Heart right ventricle (tissue), 16 donors: Measurements from ENCODE around the gene NAGLU. TPM values are rescaled to one million over a fixed set of nuclear protein-coding genes. Genes with fewer than 3 reads are reported as not detected.
A peak's percentile ranks its signal among the peaks of the same experiment; 100 is the strongest.
"Not testable (repeated sequence)": the region's sequence is repeated elsewhere in the genome, so short reads cannot be mapped to it uniquely, and the experiment has no call there.

Source experiments
- ATAC-seq, 8 donors: fragments of 200-7000 bp; cut with Tn5 transposase; one replicate each; pipeline ENCODE4 v1.9.1; 2020; ENCODE audit warnings: mild to moderate bottlenecking in 8 of 8, moderate library complexity in 8 of 8, moderate number of reproducible peaks in 1 of 8
- DNase-seq, 2 donors: peaks; one replicate each; pipeline ENCODE4 v3.0.0-alpha.2; 2020
- H3K27ac ChIP-seq, 10 donors: fragments of 200-600 bp; sonication (generic) in 2 of 10; one replicate each; pipeline versions ENCODE4 v1.5.0 to v1.8.0; 2020 to 2022; ENCODE audit warnings: mild to moderate bottlenecking in 3 of 10
- H3K27me3 ChIP-seq, 7 donors: fragments of 200-600 bp; one replicate each; pipeline ENCODE4 v1.8.0; 2021 to 2022; ENCODE audit warnings: mild to moderate bottlenecking in 2 of 7
- H3K36me3 ChIP-seq, 9 donors: fragments of 200-600 bp; sonication (generic) in 1 of 9; one replicate each; pipeline versions ENCODE4 v1.5.0 to v1.8.0; 2020 to 2022; ENCODE audit warnings: mild to moderate bottlenecking in 2 of 9
- H3K4me1 ChIP-seq, 9 donors: fragments of 200-600 bp; sonication (generic) in 1 of 9; one replicate each; pipeline versions ENCODE4 v1.5.0 to v1.8.0; 2020 to 2022; ENCODE audit warnings: mild to moderate bottlenecking in 4 of 9
- H3K4me3 ChIP-seq, 10 donors: fragments of 200-600 bp; sonication (generic) in 2 of 10; one replicate each; pipeline versions ENCODE4 v1.5.0 to v1.8.0; 2020 to 2022; ENCODE audit warnings: mild to moderate bottlenecking in 7 of 10, moderate library complexity in 2 of 10
- H3K9me3 ChIP-seq, 11 donors: fragments of 200-600 bp in 10 of 11; sonication (generic) in 2 of 11; one replicate each; pipeline versions ENCODE4 v1.5.0 to v1.8.0; 2013 to 2022; ENCODE audit warnings: mild to moderate bottlenecking in 2 of 11, control low read depth in 1 of 11, moderate library complexity in 1 of 11
- WGBS, 2 donors: extraction: QIAGEN DNeasy Blood & Tissue Kit; methylation state at CpG; one replicate each; pipeline ENCODE4 v1.1.7; 2013; ENCODE audit warnings: inconsistent platforms in 1 of 2; 5-methylcytosine and 5-hydroxymethylcytosine counted together
- intact Hi-C, 10 donors: fragments of 100-400 bp; cut with DNase I; formaldehyde crosslinking; loops; one replicate each; pipeline versions ENCODE4 v1.11.1 to v1.14.2; 2022
- polyA plus RNA-seq, 2 donors: library from polyadenylated mRNA; stranded (reverse); fragments of 200-250 nt; gene quantifications; one replicate each; pipeline ENCODE4 v1.2.3, GENCODE V29; 2013
- total RNA-seq, 10 donors: library from RNA; stranded (reverse); fragmentation: NEBNext Ultra II Directional in 3 of 10; extraction: Animal tissue kit (Norgen Biotek cat#: 25700) in 3 of 10; gene quantifications; one replicate each; pipeline versions ENCODE4 v1.2.1 to v1.2.4, GENCODE V29; 2021 to 2023
- TF ChIP-seq, protein P1 (sequence below), 9 donors: fragments of 200-600 bp; sonication (generic) in 2 of 9; IDR thresholded peaks; one replicate each; pipeline versions ENCODE4 v1.5.0 to v1.8.0; 2021 to 2022; ENCODE audit warnings: antibody characterized with exemption in 9 of 9, mild to moderate bottlenecking in 5 of 9, moderate library complexity in 1 of 9
- donor health status: Arrhythmogenic right ventricular cardiomyopathy.
- donor health status: ischemic (EF 13 %, LVEDD 7.1; RV severe dilation, severe dysfunction).
- donor health status: healthy with polysubstance abuse.
- donor health status: DM: no; HTN: yes; CAD: no.
- donor health status: DM: no; HTN: no; CAD: no.
- donor health status: ischemic (EF 25% LVEDD 6.9; RV normal size, moderate dysfunction).
- donor health status: ischemic (EF 25% LVEDD 5.7; RV mildly dilated, moderate dysfunction).
- donor health status: healthy.
- donor health status: DM: yes; HTN: yes; CAD: no.
- donor health status: Ischemic cardiomyopathy.
- donor health status: ischemic (EF 35%, LVEDD 5.7; RV mildly dilated, moderate dysfunction).
- donor health status: nonischemic (EF 11% LVEDD 7.7; RV severe dilation, severe dysfunction).
- donor health status: DM: yes; HTN: yes; CAD: no.
- donor health status: PGD.
- donor health status: ischemic (EF 29% LVEDD 5.4; RV normal size, mild dysfunction).
- donor health status: nonischemic (EF 23%, LVEDD 6.1; RV moderate dilation, normal function).

The NAGLU gene
- total and polyA plus RNA-seq, 12 donors = 6.8 to 18.3 (median 12.7) TPM

DNA sequence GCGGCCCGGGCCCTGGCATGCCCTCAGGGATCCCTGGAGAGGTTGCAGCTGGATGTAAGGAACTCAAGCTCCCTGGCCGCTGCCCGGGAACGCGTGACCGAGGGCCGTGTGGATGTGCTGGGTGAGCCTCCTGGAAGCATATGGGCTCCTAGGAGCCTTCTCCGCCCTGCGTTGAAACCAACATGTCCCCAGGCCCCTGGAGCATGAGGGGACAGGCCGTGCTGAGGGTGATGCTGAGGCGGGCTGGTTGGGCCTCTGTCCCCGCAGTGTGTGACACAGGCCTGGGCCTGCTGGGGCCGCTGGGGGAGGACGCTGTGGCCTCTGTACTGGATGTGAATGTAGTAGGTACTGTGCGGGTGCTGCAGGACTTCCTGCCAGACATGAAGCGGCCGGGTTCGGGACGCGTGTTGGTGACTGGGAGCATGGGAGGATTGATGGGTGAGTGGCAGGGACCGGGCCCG is 11.0 kb downstream of the NAGLU start:
- no peak overlapping the region for H3K4me3 ChIP-seq
- TF ChIP-seq, protein P1, sequence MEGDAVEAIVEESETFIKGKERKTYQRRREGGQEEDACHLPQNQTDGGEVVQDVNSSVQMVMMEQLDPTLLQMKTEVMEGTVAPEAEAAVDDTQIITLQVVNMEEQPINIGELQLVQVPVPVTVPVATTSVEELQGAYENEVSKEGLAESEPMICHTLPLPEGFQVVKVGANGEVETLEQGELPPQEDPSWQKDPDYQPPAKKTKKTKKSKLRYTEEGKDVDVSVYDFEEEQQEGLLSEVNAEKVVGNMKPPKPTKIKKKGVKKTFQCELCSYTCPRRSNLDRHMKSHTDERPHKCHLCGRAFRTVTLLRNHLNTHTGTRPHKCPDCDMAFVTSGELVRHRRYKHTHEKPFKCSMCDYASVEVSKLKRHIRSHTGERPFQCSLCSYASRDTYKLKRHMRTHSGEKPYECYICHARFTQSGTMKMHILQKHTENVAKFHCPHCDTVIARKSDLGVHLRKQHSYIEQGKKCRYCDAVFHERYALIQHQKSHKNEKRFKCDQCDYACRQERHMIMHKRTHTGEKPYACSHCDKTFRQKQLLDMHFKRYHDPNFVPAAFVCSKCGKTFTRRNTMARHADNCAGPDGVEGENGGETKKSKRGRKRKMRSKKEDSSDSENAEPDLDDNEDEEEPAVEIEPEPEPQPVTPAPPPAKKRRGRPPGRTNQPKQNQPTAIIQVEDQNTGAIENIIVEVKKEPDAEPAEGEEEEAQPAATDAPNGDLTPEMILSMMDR (IDR thresholded peaks at IDR 0.05) = no peak
- peaks cover 0 to 35% (median 15%) of the 10 kb centered on the region in 9 donors for H3K36me3 ChIP-seq
- no peaks in the 10 kb centered on the region for H3K9me3 ChIP-seq
- 84 to 87% methylated on average over 23 of the region's 23 CpGs for WGBS, 2 donors
- intact Hi-C loops = no loop called here
- peak in 5 of 8 donors; percentile 5 to 34 (median 13) for ATAC-seq
- H3K27me3 ChIP-seq = peaks cover 0 to 13% (median 0%) of the 10 kb centered on the region in 7 donors
- peak overlapping the region in 2 of 10 donors; percentile 48 to 69 for H3K27ac ChIP-seq
- DNase-seq = no peak
- peaks cover 5 to 24% (median 15%) of the 10 kb centered on the region in 9 donors for H3K4me1 ChIP-seq

DNA sequence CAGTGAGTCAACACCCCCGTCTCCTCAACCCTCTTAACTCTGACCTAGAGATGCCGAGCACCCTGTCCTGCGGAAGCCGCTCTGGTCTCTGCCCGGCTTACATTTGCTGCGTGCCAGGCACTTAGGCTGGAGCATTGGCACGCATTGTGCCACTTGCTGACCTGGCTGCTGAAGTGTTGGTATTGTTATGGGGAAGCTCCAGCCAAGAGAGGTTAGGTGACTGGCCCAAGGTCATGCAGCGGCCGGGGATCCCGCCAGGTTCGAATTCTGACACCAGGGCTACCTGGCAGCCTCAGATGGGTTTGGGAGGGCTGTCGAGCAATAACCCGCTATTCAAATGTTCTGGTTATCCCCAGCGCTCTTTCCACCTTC is 11.6 kb downstream of the NAGLU start:
- Histone ChIP-seq H3K27me3 (peaks cover 0 to 13% (median 0%) of the 10 kb centered on the region in 7 donors), H3K9me3 (no peaks in the 10 kb centered on the region), H3K4me1 (peaks cover 5 to 26% (median 15%) of the 10 kb centered on the region in 9 donors), H3K4me3 (peak overlapping the region in 4 of 10 donors; percentile 17 to 38 (median 32)), H3K27ac (peak overlapping the region in 4 of 10 donors; percentile 4 to 69 (median 44)), H3K36me3 (peaks cover 0 to 28% (median 8%) of the 10 kb centered on the region in 9 donors)
- TF ChIP-seq, protein P1 (IDR thresholded peaks at IDR 0.05) = no peak
- intact Hi-C loops = no loop called here
- WGBS, 2 donors = 59 to 69% methylated on average over 14 of the region's 14 CpGs
- DNase-seq (peak in 1 of 2 donors; percentile 51), ATAC-seq (peak; percentile 26 to 79 (median 68))

DNA sequence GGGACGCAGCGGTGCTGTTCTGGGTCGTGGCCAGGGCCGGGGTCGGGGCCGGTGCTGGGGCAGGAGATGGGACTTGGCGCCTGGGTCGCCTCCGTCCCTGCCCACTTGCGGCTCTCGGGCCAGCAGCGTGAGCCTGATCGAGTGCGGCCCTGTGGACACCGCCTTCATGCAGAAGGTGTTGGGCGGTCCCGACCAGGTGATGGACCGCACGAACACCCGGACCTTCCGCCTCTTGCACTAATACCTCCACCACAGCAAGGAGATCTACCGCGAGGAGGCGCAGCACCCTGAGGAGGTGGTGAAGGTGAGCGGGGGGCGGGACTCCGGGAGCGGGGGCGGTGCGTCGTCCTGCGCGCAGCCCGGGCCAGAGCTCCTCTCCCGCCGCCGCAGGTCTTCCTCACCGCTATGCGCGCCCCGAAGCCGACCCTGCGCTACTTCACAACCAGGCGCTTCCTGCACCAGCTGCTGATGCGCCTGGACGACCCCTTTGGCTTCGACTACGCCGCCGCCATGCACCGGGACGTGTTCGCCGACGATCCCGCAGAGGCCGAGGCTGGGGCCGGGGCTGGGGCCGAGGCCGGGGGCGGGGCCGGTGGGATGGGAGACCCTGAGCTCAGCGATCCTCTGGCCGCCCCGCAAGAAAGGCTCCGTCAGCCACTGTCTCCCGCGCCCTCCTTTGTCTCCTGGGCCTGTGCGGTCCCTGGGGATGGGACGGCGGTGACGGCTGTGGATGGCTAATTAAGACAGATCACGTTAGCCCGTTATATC is 12.2 kb downstream of the NAGLU start:
- Histone ChIP-seq H3K27ac (peak overlapping the region in 4 of 10 donors; percentile 4 to 69 (median 44)), H3K9me3 (no peaks in the 10 kb centered on the region), H3K36me3 (peaks cover 0 to 25% (median 4%) of the 10 kb centered on the region in 9 donors), H3K27me3 (peaks cover 0 to 13% (median 0%) of the 10 kb centered on the region in 7 donors), H3K4me3 (peak overlapping the region in 8 of 10 donors; percentile 8 to 46 (median 33)), H3K4me1 (peaks cover 5 to 31% (median 19%) of the 10 kb centered on the region in 9 donors)
- TF ChIP-seq, protein P1 (IDR thresholded peaks at IDR 0.05) = peak in 5 of 9 donors; percentile 17 to 41 (median 37)
- DNase-seq (peak in 1 of 2 donors; percentile 62), ATAC-seq (peak; percentile 13 to 50 (median 38))
- WGBS, 2 donors = 17 to 23% methylated on average over 71 to 73 of the region's 74 CpGs
- intact Hi-C loops = no loop called here

DNA sequence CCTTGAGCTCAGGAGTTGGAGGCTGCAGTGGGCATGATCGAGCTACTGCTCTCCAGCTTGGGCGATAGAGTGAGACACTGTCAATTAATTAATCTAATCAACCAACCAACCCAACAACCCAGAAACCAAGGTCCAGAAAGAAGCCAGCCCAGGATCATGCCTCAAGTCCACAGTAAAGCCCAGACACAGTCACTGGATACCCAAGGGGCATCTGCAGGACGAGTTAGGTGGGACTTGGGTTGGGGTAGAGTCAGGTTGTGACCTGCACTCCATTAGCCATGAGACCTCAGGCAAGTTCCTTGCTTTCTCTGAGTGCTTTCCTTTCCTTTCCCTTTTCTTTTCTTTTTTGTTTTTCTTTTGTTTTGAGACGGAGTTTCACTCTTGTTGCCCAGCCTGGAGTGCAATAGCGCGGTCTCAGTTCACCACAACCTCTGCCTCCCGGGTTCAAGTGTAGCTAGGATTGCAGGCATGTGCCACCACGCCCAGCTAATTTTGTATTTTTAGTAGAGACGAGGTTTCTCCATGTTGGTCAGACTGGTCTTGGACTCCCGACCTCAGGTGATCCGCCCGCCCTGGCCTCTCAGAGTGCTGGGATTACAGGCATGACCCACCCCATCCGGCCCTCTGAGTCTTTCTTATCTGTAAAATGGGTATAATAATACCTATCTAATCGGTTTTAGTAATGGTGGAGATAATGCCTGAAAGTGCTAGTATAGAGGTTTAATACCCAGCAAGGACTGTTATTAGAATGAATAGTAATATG is 13.1 kb downstream of the NAGLU start:
- ATAC-seq (no peak), DNase-seq (no peak)
- TF ChIP-seq, protein P1 (IDR thresholded peaks at IDR 0.05) = no peak
- no peak overlapping the region for H3K4me3 ChIP-seq
- H3K9me3 ChIP-seq = no peaks in the 10 kb centered on the region
- intact Hi-C loops = no loop called here
- H3K36me3 ChIP-seq = peaks cover 0 to 18% (median under 1%) of the 10 kb centered on the region in 9 donors
- H3K27ac ChIP-seq = no peak overlapping the region
- peaks cover 10 to 40% (median 28%) of the 10 kb centered on the region in 9 donors for H3K4me1 ChIP-seq
- peaks cover 0 to 13% (median 0%) of the 10 kb centered on the region in 7 donors for H3K27me3 ChIP-seq
- 83 to 84% methylated on average over 14 of the region's 14 CpGs for WGBS, 2 donors

DNA sequence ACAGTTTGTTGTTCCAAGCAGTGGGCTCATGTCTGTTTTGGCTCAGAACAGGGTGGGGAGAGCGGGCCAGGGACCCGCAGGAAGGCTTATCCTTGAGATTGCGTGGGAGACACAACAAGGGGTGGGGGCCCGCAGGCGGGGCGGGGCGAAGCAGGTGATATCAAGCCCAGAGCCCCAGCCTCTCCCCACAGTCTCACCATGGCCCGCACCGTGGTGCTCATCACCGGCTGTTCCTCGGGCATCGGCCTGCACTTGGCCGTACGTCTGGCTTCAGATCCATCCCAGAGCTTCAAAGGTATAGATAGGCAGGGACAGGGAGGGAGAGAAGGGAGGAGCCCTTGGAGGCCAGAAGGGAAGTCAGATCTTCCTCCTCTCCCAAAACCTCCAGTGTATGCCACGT is 16.7 kb downstream of the NAGLU start, which contains the start of gene HSD17B1:
TSS of gene HSD17B1 (plus strand) at position 188 of the 400 bp plus-strand sequence. CDS start at position 199, 11 bp downstream.
- H3K9me3 ChIP-seq, intact Hi-C loops, H3K36me3 ChIP-seq, DNase-seq, ATAC-seq: not testable (repeated sequence)
- 80 to 91% methylated on average over 14 to 15 of the region's 15 CpGs for WGBS, 2 donors
- peak within 1 kb of the TSS in 9 of 10 donors; percentile 69 to 96 (median 88) for H3K4me3 ChIP-seq
- peak within 1 kb of the TSS in 6 of 10 donors; percentile 86 to 97 (median 92) for H3K27ac ChIP-seq
- H3K27me3 ChIP-seq = peaks cover 0 to 13% (median 0%) of the 10 kb centered on the region in 7 donors
- peaks cover 7 to 44% (median 33%) of the 10 kb centered on the region in 9 donors for H3K4me1 ChIP-seq
